HFFc6 (cell line): ENCODE data around the gene OR10H2. TPM values are rescaled to one million over a fixed set of nuclear protein-coding genes. Genes with fewer than 3 reads are reported as not detected.
"Not testable (repeated sequence)": the region's sequence is repeated elsewhere in the genome, so short reads cannot be mapped to it uniquely, and the experiment has no call there.

Source experiments
- DNase-seq: peaks from one replicate; pipeline ENCODE4 v3.0.0-alpha.2; 2018
- H3K27ac Mint-ChIP-seq: 2 replicates; pipeline ENCODE4 v1.8.0; 2020; ENCODE audit warnings: mild to moderate bottlenecking, mixed read lengths
- H3K27me3 Mint-ChIP-seq: 2 replicates; pipeline ENCODE4 v1.8.0; 2021; ENCODE audit warnings: mild to moderate bottlenecking, moderate library complexity, mixed read lengths; ENCODE audit not compliant: insufficient read depth
- H3K36me3 Mint-ChIP-seq: 2 replicates; pipeline ENCODE4 v1.8.0; 2021; ENCODE audit warnings: low read depth, mixed read lengths
- H3K4me1 Mint-ChIP-seq: 2 replicates; pipeline ENCODE4 v1.8.0; 2020; ENCODE audit warnings: low read depth, mixed read lengths
- H3K4me3 Mint-ChIP-seq: 2 replicates; pipeline ENCODE4 v1.8.0; 2020; ENCODE audit warnings: mild to moderate bottlenecking, moderate library complexity, mixed read lengths
- H3K9me3 Mint-ChIP-seq: 2 replicates; pipeline ENCODE4 v1.8.0; 2020; ENCODE audit warnings: mild to moderate bottlenecking, mixed read lengths
- CTCF ChIP-seq: fragments of 200-600 bp; sonication (generic); IDR thresholded peaks from 2 replicates; pipeline ENCODE4 v1.5.0; 2021; ENCODE audit warnings: antibody characterized with exemption, mild to moderate bottlenecking
- total RNA-seq, 6 experiments: library from RNA; stranded (reverse); fragmentation: NEBNext Ultra II Directional; extraction: Animal tissue kit (Norgen Biotek cat#: 25700); gene quantifications; 2 replicates in 1 of 6; 3 replicates in 5 of 6; pipeline ENCODE4 v1.2.3, GENCODE V29; 2021

OR10H2 gene
- total RNA-seq, 6 experiments from 2014 or later, result not detected

- no peak for TF ChIP-seq CTCF
- no peak overlapping the region for H3K27ac Mint-ChIP-seq
- H3K27me3 Mint-ChIP-seq, result no peaks in the 10 kb centered on the region
- DNase-seq, result no peak
- no peak overlapping the region for H3K4me3 Mint-ChIP-seq
- H3K4me1 Mint-ChIP-seq, result no peaks in the 10 kb centered on the region
- H3K36me3 Mint-ChIP-seq, result 0 out of 2 replicates have a peak, but pooled peaks cover 6% of the 10 kb centered on the region
- peaks cover 68% of the 10 kb centered on the region for H3K9me3 Mint-ChIP-seq
Measured at GRCh38 chr19:15769586-15769985, 41.8 kb downstream of the OR10H2 start.

GRCh38 chr19:15774159-15774558 is 46.3 kb downstream of the OR10H2 start:
- H3K4me3 Mint-ChIP-seq, H3K27ac Mint-ChIP-seq, H3K4me1 Mint-ChIP-seq, H3K27me3 Mint-ChIP-seq, DNase-seq, H3K36me3 Mint-ChIP-seq: not testable (repeated sequence)
- peaks cover 69% of the 10 kb centered on the region for H3K9me3 Mint-ChIP-seq

GRCh38 chr19:15775249-15775648 is 47.4 kb downstream of the OR10H2 start:
- DNase-seq, result no peak
- Mint-ChIP-seq H3K4me3 (no peak overlapping the region), H3K4me1 (no peaks in the 10 kb centered on the region), H3K27ac (no peak overlapping the region), H3K36me3 (0 out of 2 replicates have a peak, but pooled peaks cover 6% of the 10 kb centered on the region), H3K27me3 (no peaks in the 10 kb centered on the region), H3K9me3 (peaks cover 63% of the 10 kb centered on the region)
- no peak for TF ChIP-seq CTCF

- no peaks in the 10 kb centered on the region for H3K4me1 Mint-ChIP-seq
- no peak overlapping the region for H3K4me3 Mint-ChIP-seq
- H3K27ac Mint-ChIP-seq, result no peak overlapping the region
- H3K27me3 Mint-ChIP-seq, result no peaks in the 10 kb centered on the region
- H3K36me3 Mint-ChIP-seq, result 0 out of 2 replicates have a peak, but pooled peaks cover 6% of the 10 kb centered on the region
- no peak for DNase-seq
- H3K9me3 Mint-ChIP-seq, result peaks cover 64% of the 10 kb centered on the region
- TF ChIP-seq CTCF, result no peak
Measured at GRCh38 chr19:15776264-15776663, 48.4 kb downstream of the OR10H2 start.

- H3K4me1 Mint-ChIP-seq, result no peaks in the 10 kb centered on the region
- TF ChIP-seq CTCF, result no peak
- H3K27ac Mint-ChIP-seq, result no peak overlapping the region
- H3K4me3 Mint-ChIP-seq, result no peak overlapping the region
- H3K27me3 Mint-ChIP-seq, result no peaks in the 10 kb centered on the region
- peaks cover 62% of the 10 kb centered on the region for H3K9me3 Mint-ChIP-seq
- DNase-seq, result no peak
- 0 out of 2 replicates have a peak, but pooled peaks cover 6% of the 10 kb centered on the region for H3K36me3 Mint-ChIP-seq
Measured at GRCh38 chr19:15776991-15777970, 49.5 kb downstream of the OR10H2 start.

Other genes with a start within 250 kb of the OR10H2 start
- gene PGLYRP2, start 248.5 kb upstream of the OR10H2 start, total RNA-seq, result not detected
- not detected for gene CYP4F22, start 219.5 kb upstream of the OR10H2 start, total RNA-seq
- not detected for gene CYP4F8, start 112.8 kb upstream of the OR10H2 start, total RNA-seq
- gene CYP4F3, start 87.1 kb upstream of the OR10H2 start, total RNA-seq, result not detected
- gene CYP4F12, start 54.9 kb upstream of the OR10H2 start, total RNA-seq, result not detected
- not detected for gene OR10H3, start 10.0 kb downstream of the OR10H2 start, total RNA-seq
- not detected for gene OR10H5, start 59.6 kb downstream of the OR10H2 start, total RNA-seq
- not detected for gene OR10H1, start 87.6 kb downstream of the OR10H2 start, total RNA-seq
- gene CYP4F2, start 170.1 kb downstream of the OR10H2 start, total RNA-seq, result not detected
- gene CYP4F11, start 206.5 kb downstream of the OR10H2 start, total RNA-seq, result not detected
- gene OR10H4, start 221.0 kb downstream of the OR10H2 start, total RNA-seq, result not detected